NT2/D1 (cell line): ENCODE measurements around the gene GSG1L2.

Experiments
- SUZ12 ChIP-seq: IDR thresholded peaks from 2 replicates; pipeline ENCODE4 v1.6.1; 2011; ENCODE audit not compliant: insufficient read length, insufficient read depth; ENCODE audit errors: extremely low read depth
- YY1 ChIP-seq: IDR thresholded peaks from 2 replicates; pipeline ENCODE4 v1.6.1; 2011; ENCODE audit not compliant: insufficient read length, insufficient read depth
- ZNF274 ChIP-seq: IDR thresholded peaks from 2 replicates; pipeline ENCODE4 v1.6.1; 2011; ENCODE audit warnings: mild to moderate bottlenecking, low read depth, low read length

- TF ChIP-seq SUZ12: no peak
- TF ChIP-seq ZNF274: no peak
- TF ChIP-seq YY1: no peak
Observed at GRCh38 chr17:9776911-9777310, 45.0 kb downstream of the GSG1L2 start.
